ENCODE measurements around the gene CNTFR.

DNA sequence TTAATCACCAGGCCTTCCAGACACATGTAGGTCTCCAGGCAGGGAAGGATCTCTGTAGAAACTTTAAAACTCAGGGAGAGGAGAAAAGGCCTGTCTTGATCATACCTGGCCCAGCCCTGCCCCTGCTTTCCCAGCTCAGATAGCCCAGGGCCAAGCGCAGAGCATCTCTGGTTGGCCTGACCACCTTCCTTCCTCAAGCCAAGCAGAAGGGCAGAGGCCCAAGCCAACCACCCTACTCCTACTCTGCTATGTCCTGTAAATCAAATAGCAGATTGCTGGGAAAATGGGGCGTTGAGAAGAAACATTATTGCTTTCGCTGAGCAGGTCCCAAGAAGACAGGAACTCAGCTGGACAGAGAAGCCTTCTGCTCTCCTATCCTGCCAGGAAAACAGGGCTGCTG, 81.1 kb downstream of the CNTFR start:
- TF ChIP-seq, protein P1, sequence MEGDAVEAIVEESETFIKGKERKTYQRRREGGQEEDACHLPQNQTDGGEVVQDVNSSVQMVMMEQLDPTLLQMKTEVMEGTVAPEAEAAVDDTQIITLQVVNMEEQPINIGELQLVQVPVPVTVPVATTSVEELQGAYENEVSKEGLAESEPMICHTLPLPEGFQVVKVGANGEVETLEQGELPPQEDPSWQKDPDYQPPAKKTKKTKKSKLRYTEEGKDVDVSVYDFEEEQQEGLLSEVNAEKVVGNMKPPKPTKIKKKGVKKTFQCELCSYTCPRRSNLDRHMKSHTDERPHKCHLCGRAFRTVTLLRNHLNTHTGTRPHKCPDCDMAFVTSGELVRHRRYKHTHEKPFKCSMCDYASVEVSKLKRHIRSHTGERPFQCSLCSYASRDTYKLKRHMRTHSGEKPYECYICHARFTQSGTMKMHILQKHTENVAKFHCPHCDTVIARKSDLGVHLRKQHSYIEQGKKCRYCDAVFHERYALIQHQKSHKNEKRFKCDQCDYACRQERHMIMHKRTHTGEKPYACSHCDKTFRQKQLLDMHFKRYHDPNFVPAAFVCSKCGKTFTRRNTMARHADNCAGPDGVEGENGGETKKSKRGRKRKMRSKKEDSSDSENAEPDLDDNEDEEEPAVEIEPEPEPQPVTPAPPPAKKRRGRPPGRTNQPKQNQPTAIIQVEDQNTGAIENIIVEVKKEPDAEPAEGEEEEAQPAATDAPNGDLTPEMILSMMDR (IDR thresholded peaks at IDR 0.05) = no peak
- TF ChIP-seq EZH2 (IDR thresholded peaks at IDR 0.05; ENCODE audit: borderline replicate concordance, insufficient read depth, low read depth, low read length, poor library complexity, severe bottlenecking) = no peak

Data from B cell (primary cell).